ENCODE results near the gene PTGDR2.

GRCh38 chr11:60854847-60855725 is 664 bp downstream of the PTGDR2 start:
- TF ChIP-seq CTCF (IDR thresholded peaks at IDR 0.05; ENCODE audit: low read depth, low read length) (no peak), POLR2A (IDR thresholded peaks at IDR 0.05; ENCODE audit: extremely low read depth, insufficient read length) (no peak), MYC (IDR thresholded peaks at IDR 0.05; ENCODE audit: low read depth, low read length) (no peak)

All from NB4 (cell line).